HEK293 (cell line): ENCODE data around the gene ULBP1.
"Not testable (repeated sequence)": the region's sequence is repeated elsewhere in the genome, so short reads cannot be mapped to it uniquely, and the experiment has no call there.

Experiments used
- CTCF ChIP-seq: fragments of 450-650 bp; formaldehyde crosslinking; IDR thresholded peaks from 2 replicates; pipeline ENCODE4 v1.5.1; 2016; ENCODE audit warnings: missing biosample characterization, missing genetic modification characterization
- KLF9 ChIP-seq: fragments of 450-650 bp; formaldehyde crosslinking; IDR thresholded peaks from 2 replicates; pipeline ENCODE4 v1.5.1; 2016; ENCODE audit warnings: missing biosample characterization, missing genetic modification characterization, low read depth
- MZF1 ChIP-seq: fragments of 450-650 bp; formaldehyde crosslinking; IDR thresholded peaks from 2 replicates; pipeline ENCODE4 v1.5.1; 2017; ENCODE audit warnings: missing biosample characterization, missing genetic modification characterization, borderline replicate concordance

GRCh38 chr6:149968909-149969308 lies 5.2 kb downstream of the ULBP1 start:
- TF ChIP-seq CTCF; KLF9 (tag by site-specific recombination); MZF1 (tag by site-specific recombination): not testable (repeated sequence)
